T-helper 1 cell treated with Interleukin-12 subunit alpha and Interleukin-12 subunit beta and Interleukin-4 antibody, amounts not matched to agents 30 μg/mL and 1 μg/mL, for 36 hours (primary cell): ENCODE data around the gene NRG3.

Experiments
- H3K27ac Mint-ChIP-seq: one replicate; pipeline ENCODE4 v1.8.0; 2021; ENCODE audit warnings: mild to moderate bottlenecking, mixed read lengths
- H3K27me3 Mint-ChIP-seq: one replicate; pipeline ENCODE4 v1.8.0; 2021; ENCODE audit warnings: low read depth, mixed read lengths
- H3K36me3 Mint-ChIP-seq: one replicate; pipeline ENCODE4 v1.8.0; 2021; ENCODE audit warnings: low read depth, mixed read lengths
- H3K4me1 Mint-ChIP-seq: one replicate; pipeline ENCODE4 v1.8.0; 2021; ENCODE audit warnings: low read depth, mixed read lengths
- H3K4me3 Mint-ChIP-seq: one replicate; pipeline ENCODE4 v1.8.0; 2021; ENCODE audit warnings: mild to moderate bottlenecking, moderate library complexity, mixed read lengths
- H3K9me3 Mint-ChIP-seq: one replicate; pipeline ENCODE4 v1.8.0; 2021; ENCODE audit warnings: mixed read lengths

Gene NRG3

GRCh38 chr10:81903472-81903871 lies 28.5 kb downstream of the NRG3 start:
- H3K27ac Mint-ChIP-seq: no peak overlapping the region
- H3K9me3 Mint-ChIP-seq: no peaks in the 10 kb centered on the region
- H3K4me3 Mint-ChIP-seq: no peak overlapping the region
- H3K36me3 Mint-ChIP-seq: no peaks in the 10 kb centered on the region
- no peaks in the 10 kb centered on the region for H3K27me3 Mint-ChIP-seq
- no peaks in the 10 kb centered on the region for H3K4me1 Mint-ChIP-seq

GRCh38 chr10:81905161-81905560 lies 30.2 kb downstream of the NRG3 start:
- no peak overlapping the region for H3K4me3 Mint-ChIP-seq
- H3K9me3 Mint-ChIP-seq: no peaks in the 10 kb centered on the region
- no peak overlapping the region for H3K27ac Mint-ChIP-seq
- no peaks in the 10 kb centered on the region for H3K4me1 Mint-ChIP-seq
- no peaks in the 10 kb centered on the region for H3K36me3 Mint-ChIP-seq
- H3K27me3 Mint-ChIP-seq: no peaks in the 10 kb centered on the region

GRCh38 chr10:81909453-81909852 lies 34.5 kb downstream of the NRG3 start:
- Mint-ChIP-seq H3K9me3 (no peaks in the 10 kb centered on the region), H3K27me3 (no peaks in the 10 kb centered on the region), H3K4me3 (no peak overlapping the region), H3K27ac (no peak overlapping the region), H3K4me1 (no peaks in the 10 kb centered on the region), H3K36me3 (no peaks in the 10 kb centered on the region)

GRCh38 chr10:81911328-81911727 lies 36.3 kb downstream of the NRG3 start:
- no peaks in the 10 kb centered on the region for H3K36me3 Mint-ChIP-seq

GRCh38 chr10:81914736-81915503 lies 39.9 kb downstream of the NRG3 start:
- Mint-ChIP-seq H3K4me3 (no peak overlapping the region), H3K9me3 (no peaks in the 10 kb centered on the region), H3K4me1 (no peaks in the 10 kb centered on the region), H3K27me3 (no peaks in the 10 kb centered on the region), H3K36me3 (no peaks in the 10 kb centered on the region), H3K27ac (no peak overlapping the region)

More at GRCh38 chr10:81911328-81911727, 36.3 kb downstream of the NRG3 start:
- H3K4me1 Mint-ChIP-seq: no peaks in the 10 kb centered on the region
- no peaks in the 10 kb centered on the region for H3K27me3 Mint-ChIP-seq
- H3K9me3 Mint-ChIP-seq: no peaks in the 10 kb centered on the region
- H3K27ac Mint-ChIP-seq: no peak overlapping the region
- H3K4me3 Mint-ChIP-seq: no peak overlapping the region

- Mint-ChIP-seq H3K27ac (no peak overlapping the region), H3K9me3 (no peaks in the 10 kb centered on the region), H3K36me3 (no peaks in the 10 kb centered on the region), H3K4me1 (no peaks in the 10 kb centered on the region), H3K4me3 (no peak overlapping the region), H3K27me3 (no peaks in the 10 kb centered on the region)
Observed at GRCh38 chr10:81915504-81915897, 40.5 kb downstream of the NRG3 start.

- Mint-ChIP-seq H3K4me1 (no peaks in the 10 kb centered on the region), H3K27ac (no peak overlapping the region), H3K9me3 (no peaks in the 10 kb centered on the region), H3K4me3 (no peak overlapping the region), H3K36me3 (no peaks in the 10 kb centered on the region), H3K27me3 (no peaks in the 10 kb centered on the region)
Observed at GRCh38 chr10:81917666-81918065, 42.7 kb downstream of the NRG3 start.

GRCh38 chr10:81918766-81919165 lies 43.8 kb downstream of the NRG3 start:
- Mint-ChIP-seq H3K27me3 (no peaks in the 10 kb centered on the region), H3K36me3 (no peaks in the 10 kb centered on the region), H3K27ac (no peak overlapping the region), H3K9me3 (no peaks in the 10 kb centered on the region), H3K4me1 (no peaks in the 10 kb centered on the region), H3K4me3 (no peak overlapping the region)

- H3K9me3 Mint-ChIP-seq: no peaks in the 10 kb centered on the region
Observed at GRCh38 chr10:81920213-81920829, 45.3 kb downstream of the NRG3 start.

GRCh38 chr10:81928119-81928518 lies 53.1 kb downstream of the NRG3 start:
- Mint-ChIP-seq H3K36me3 (no peaks in the 10 kb centered on the region), H3K27me3 (no peaks in the 10 kb centered on the region), H3K4me1 (no peaks in the 10 kb centered on the region), H3K9me3 (no peaks in the 10 kb centered on the region), H3K27ac (no peak overlapping the region), H3K4me3 (no peak overlapping the region)

More at GRCh38 chr10:81920213-81920829, 45.3 kb downstream of the NRG3 start:
- no peak overlapping the region for H3K4me3 Mint-ChIP-seq
- no peak overlapping the region for H3K27ac Mint-ChIP-seq
- H3K4me1 Mint-ChIP-seq: no peaks in the 10 kb centered on the region
- H3K36me3 Mint-ChIP-seq: no peaks in the 10 kb centered on the region
- no peaks in the 10 kb centered on the region for H3K27me3 Mint-ChIP-seq

- H3K4me1 Mint-ChIP-seq: no peaks in the 10 kb centered on the region
Observed at GRCh38 chr10:81943583-81943982, 68.6 kb downstream of the NRG3 start.

GRCh38 chr10:81944609-81945008 lies 69.6 kb downstream of the NRG3 start:
- no peak overlapping the region for H3K4me3 Mint-ChIP-seq

More at GRCh38 chr10:81943583-81943982, 68.6 kb downstream of the NRG3 start:
- H3K4me3 Mint-ChIP-seq: no peak overlapping the region
- no peaks in the 10 kb centered on the region for H3K27me3 Mint-ChIP-seq
- H3K36me3 Mint-ChIP-seq: no peaks in the 10 kb centered on the region
- peaks cover 5% of the 10 kb centered on the region for H3K9me3 Mint-ChIP-seq
- H3K27ac Mint-ChIP-seq: no peak overlapping the region

GRCh38 chr10:81949283-81949682 lies 74.3 kb downstream of the NRG3 start:
- no peak overlapping the region for H3K4me3 Mint-ChIP-seq

More at GRCh38 chr10:81944609-81945008, 69.6 kb downstream of the NRG3 start:
- Mint-ChIP-seq H3K27me3 (no peaks in the 10 kb centered on the region), H3K9me3 (peaks cover 4% of the 10 kb centered on the region), H3K27ac (no peak overlapping the region), H3K36me3 (no peaks in the 10 kb centered on the region), H3K4me1 (no peaks in the 10 kb centered on the region)

GRCh38 chr10:81950358-81950757 lies 75.4 kb downstream of the NRG3 start:
- Mint-ChIP-seq H3K27ac (no peak overlapping the region), H3K27me3 (no peaks in the 10 kb centered on the region), H3K4me1 (no peaks in the 10 kb centered on the region), H3K9me3 (no peaks in the 10 kb centered on the region), H3K36me3 (no peaks in the 10 kb centered on the region), H3K4me3 (no peak overlapping the region)

More at GRCh38 chr10:81949283-81949682, 74.3 kb downstream of the NRG3 start:
- H3K27me3 Mint-ChIP-seq: no peaks in the 10 kb centered on the region
- no peaks in the 10 kb centered on the region for H3K36me3 Mint-ChIP-seq
- no peaks in the 10 kb centered on the region for H3K4me1 Mint-ChIP-seq
- no peak overlapping the region for H3K27ac Mint-ChIP-seq
- H3K9me3 Mint-ChIP-seq: peaks cover 4% of the 10 kb centered on the region

- no peak overlapping the region for H3K27ac Mint-ChIP-seq
- H3K4me1 Mint-ChIP-seq: no peaks in the 10 kb centered on the region
- no peaks in the 10 kb centered on the region for H3K36me3 Mint-ChIP-seq
- H3K4me3 Mint-ChIP-seq: no peak overlapping the region
- H3K9me3 Mint-ChIP-seq: no peaks in the 10 kb centered on the region
- H3K27me3 Mint-ChIP-seq: no peaks in the 10 kb centered on the region
Observed at GRCh38 chr10:81953420-81953819, 78.4 kb downstream of the NRG3 start.
